ENCODE data around the gene KY. TPM values are rescaled to one million over a fixed set of nuclear protein-coding genes. Genes with fewer than 3 reads are reported as not detected.

Gene KY
- total RNA-seq, 1 donor from 2014 or later = 0.04 TPM

- no peak for TF ChIP-seq CTCF (IDR thresholded peaks at IDR 0.05; ENCODE audit: insufficient read depth, low read length, poor library complexity, severe bottlenecking)
- Histone ChIP-seq H3K36me3 (ENCODE audit: control insufficient read depth, insufficient read depth, low read length) (no peaks in the 10 kb centered on the region), H3K4me3 (ENCODE audit: low read depth, low read length) (no peak overlapping the region), H3K27me3 (ENCODE audit: control insufficient read depth, insufficient read depth, low read length) (peaks cover 10% of the 10 kb centered on the region)
- no peak for DNase-seq (ENCODE audit: low read depth)
Measured at GRCh38 chr3:134652886-134653630, 2.2 kb upstream of the KY start.

DNA sequence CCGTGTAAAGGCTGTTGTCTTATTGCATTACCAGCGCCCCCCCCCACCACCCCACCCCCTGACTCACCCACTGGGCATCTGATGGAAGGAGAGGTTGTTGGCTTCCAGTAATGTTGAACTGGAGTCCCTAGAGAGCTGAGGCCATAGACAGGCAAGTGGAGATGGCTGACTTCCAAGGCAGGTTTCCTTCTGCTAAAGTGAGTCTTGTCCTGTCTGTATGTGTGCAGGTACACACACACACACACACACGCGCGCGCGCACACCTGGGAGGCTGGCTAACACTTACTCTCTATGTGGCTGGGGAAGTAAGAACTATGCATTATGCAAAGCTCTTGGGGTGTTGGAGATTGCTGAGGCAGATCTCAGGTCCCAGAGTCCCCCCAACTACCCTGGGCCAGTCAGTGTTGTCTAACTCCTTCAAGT is 1.6 kb upstream of the KY start:
- Histone ChIP-seq H3K27me3 (ENCODE audit: control insufficient read depth, insufficient read depth, low read length) (peaks cover 10% of the 10 kb centered on the region), H3K4me3 (ENCODE audit: low read depth, low read length) (no peak overlapping the region), H3K36me3 (ENCODE audit: control insufficient read depth, insufficient read depth, low read length) (no peaks in the 10 kb centered on the region)
- no peak for DNase-seq (ENCODE audit: low read depth)
- no peak for TF ChIP-seq CTCF (IDR thresholded peaks at IDR 0.05; ENCODE audit: insufficient read depth, low read length, poor library complexity, severe bottlenecking)

DNA sequence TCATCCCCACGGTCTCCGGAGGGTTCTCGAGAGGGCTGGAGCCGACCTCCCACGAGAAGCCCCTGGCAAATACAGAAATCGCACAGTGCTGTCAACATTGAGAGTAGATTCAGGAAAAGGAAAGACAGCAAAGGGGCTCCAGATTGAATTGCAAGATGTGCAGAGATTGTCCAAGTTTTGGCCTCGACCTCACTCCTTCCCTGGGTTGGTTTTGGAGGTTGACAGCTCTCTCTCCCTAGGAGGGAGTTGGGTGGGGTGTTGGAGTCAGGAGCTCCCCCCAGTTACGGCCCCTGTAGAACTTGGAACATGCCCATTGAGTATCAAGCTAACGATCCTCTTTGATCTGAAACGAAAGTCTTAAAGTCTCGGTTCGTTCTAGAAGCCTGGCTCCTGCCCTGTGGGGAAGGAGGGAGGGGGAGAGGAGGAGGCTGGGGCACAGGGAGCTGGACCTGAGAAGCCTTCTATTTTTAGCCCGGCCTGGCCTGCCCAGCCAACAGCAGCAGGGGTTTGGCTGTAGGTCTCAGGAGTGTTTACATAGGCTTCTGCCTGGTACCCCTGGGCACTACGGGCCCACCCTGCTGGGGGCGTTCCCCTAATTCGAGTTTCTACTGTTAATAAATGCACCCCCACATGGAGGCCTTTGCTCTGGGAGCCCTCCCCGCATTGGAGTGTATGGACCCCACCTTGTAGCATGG is 672 bp upstream of the KY start:
- Histone ChIP-seq H3K36me3 (ENCODE audit: control insufficient read depth, insufficient read depth, low read length) (no peaks in the 10 kb centered on the region), H3K27me3 (ENCODE audit: control insufficient read depth, insufficient read depth, low read length) (peaks cover 10% of the 10 kb centered on the region), H3K4me3 (ENCODE audit: low read depth, low read length) (peak overlapping the region; percentile 37)
- DNase-seq (ENCODE audit: low read depth) = no peak
- no peak for TF ChIP-seq CTCF (IDR thresholded peaks at IDR 0.05; ENCODE audit: insufficient read depth, low read length, poor library complexity, severe bottlenecking)

DNA sequence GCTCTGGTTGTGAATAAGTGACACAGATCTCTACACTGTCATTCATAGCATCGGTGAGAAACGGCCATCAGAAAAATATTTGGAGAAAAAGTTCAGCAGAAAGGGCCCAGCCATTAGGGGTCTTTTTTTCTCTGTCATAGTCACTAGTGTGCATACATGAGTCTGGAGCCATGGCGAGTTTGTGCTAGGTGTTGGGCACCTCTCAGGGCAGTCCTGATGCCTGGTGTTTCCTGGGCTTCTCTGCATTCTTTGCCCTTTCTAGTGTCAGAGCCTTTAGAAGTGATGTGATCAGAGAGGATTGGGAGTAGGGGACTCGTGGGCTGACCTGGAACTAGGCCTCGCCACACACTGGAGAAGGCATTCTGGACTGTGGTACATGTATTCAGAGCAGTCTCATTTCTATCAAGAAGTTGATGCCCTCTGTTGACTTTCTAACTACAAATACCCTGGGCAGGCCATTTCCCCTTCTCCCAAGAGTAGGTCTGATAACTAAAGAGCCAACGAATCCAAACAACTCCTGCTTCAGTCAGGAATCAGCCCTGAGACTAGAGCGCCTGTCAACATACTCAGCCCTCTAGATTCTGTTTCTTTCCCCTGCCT is 1.6 kb downstream of the KY start:
- no peaks in the 10 kb centered on the region for H3K36me3 ChIP-seq (ENCODE audit: control insufficient read depth, insufficient read depth, low read length)
- no peak for DNase-seq (ENCODE audit: low read depth)
- no peak overlapping the region for H3K4me3 ChIP-seq (ENCODE audit: low read depth, low read length)
- H3K27me3 ChIP-seq (ENCODE audit: control insufficient read depth, insufficient read depth, low read length) = peaks cover 7% of the 10 kb centered on the region
- no peak for TF ChIP-seq CTCF (IDR thresholded peaks at IDR 0.05; ENCODE audit: insufficient read depth, low read length, poor library complexity, severe bottlenecking)

DNA sequence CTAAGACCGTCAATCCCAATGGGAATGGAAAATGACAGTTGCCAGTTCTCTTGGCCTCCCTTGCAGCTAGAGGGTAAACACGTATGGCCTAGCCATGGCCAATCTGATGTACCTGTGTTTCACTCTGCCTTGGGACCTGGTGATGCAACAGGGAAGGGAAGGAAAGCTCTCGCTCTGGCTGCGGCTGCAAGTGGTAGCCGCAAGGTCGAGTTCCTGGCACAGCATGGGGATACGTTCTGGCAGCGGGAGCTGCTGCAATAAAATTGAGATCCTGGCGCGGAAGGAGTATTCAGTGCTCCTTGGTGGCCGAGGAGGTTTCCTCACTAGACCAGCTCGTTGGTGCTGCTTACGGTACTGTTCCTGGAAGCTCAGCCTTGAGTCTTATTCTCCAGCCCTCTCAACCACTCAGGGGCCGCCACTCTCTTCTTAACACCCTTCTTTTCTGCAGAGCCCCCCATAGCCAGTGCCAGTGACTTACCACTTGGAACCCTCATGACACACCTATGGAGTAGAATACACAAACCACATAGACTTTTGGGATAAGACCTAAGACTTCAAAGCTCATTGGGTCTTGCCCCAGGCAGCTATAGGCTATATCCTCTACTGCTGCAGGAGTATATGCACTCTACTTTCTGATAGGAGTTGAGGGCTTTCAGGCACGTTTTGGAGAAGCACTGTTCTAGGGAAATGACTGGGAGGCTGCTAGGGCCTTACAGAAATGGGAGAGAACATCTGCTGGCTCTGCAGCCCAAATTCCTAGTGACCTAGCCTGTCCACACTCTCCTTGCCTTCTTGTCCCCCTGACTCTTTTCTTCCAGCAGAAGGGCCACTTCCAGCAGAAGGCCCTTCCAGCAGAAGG is 2.7 kb downstream of the KY start:
- Histone ChIP-seq H3K36me3 (ENCODE audit: control insufficient read depth, insufficient read depth, low read length) (no peaks in the 10 kb centered on the region), H3K4me3 (ENCODE audit: low read depth, low read length) (no peak overlapping the region), H3K27me3 (ENCODE audit: control insufficient read depth, insufficient read depth, low read length) (peaks cover 7% of the 10 kb centered on the region)
- DNase-seq (ENCODE audit: low read depth) = no peak
- TF ChIP-seq CTCF (IDR thresholded peaks at IDR 0.05; ENCODE audit: insufficient read depth, low read length, poor library complexity, severe bottlenecking) = no peak

Measured in kidney epithelial cell (primary cell).